Astrocyte of the spinal cord (primary cell): Measurements from ENCODE around the gene GSTT2.

ENCODE experiments used
- DNase-seq: peaks from one replicate; pipeline ENCODE4 v3.0.0; 2011; ENCODE audit warnings: low read depth, low spot score
- H3K4me3 ChIP-seq: 2 replicates; pipeline ENCODE4 v1.5.1; 2011; ENCODE audit warnings: low read depth, mild to moderate bottlenecking, low read length, moderate library complexity
- CTCF ChIP-seq: IDR thresholded peaks from 2 replicates; pipeline ENCODE4 v1.5.1; 2012; ENCODE audit warnings: low read depth, mild to moderate bottlenecking, low read length, inconsistent platforms
- in situ Hi-C: cut with HindIII; loops from 2 replicates; pipeline ENCODE4 v1.10.0; 2017; ENCODE audit warnings: low sequenced_read_pairs

Gene GSTT2

GRCh38 chr22:24002272-24002671 is 22.3 kb downstream of the GSTT2 start:
- H3K4me3 ChIP-seq = no peak overlapping the region
- no peak for DNase-seq
- TF ChIP-seq CTCF = no peak
- in situ Hi-C loops = no loop called here

GRCh38 chr22:24002851-24003250 is 22.9 kb downstream of the GSTT2 start:
- no peak overlapping the region for H3K4me3 ChIP-seq
- DNase-seq = no peak
- in situ Hi-C loops = no loop called here
- no peak for TF ChIP-seq CTCF

GRCh38 chr22:24003887-24004286 is 24.0 kb downstream of the GSTT2 start:
- in situ Hi-C loops = no loop called here
- no peak for DNase-seq
- TF ChIP-seq CTCF = no peak
- no peak overlapping the region for H3K4me3 ChIP-seq

GRCh38 chr22:24005201-24005600 is 25.3 kb downstream of the GSTT2 start, which contains the start of gene GSTT4:
GSTT4 (minus strand) TSS chr22:24005453; CDS start chr22:24005356, 97 bp downstream.
- no peak for TF ChIP-seq CTCF
- no peak for DNase-seq
- no peak within 1 kb of the TSS for H3K4me3 ChIP-seq
- in situ Hi-C loops = no loop called here

GRCh38 chr22:24006207-24006913 is 26.4 kb downstream of the GSTT2 start:
- no peak for TF ChIP-seq CTCF
- in situ Hi-C loops = no loop called here
- H3K4me3 ChIP-seq = no peak overlapping the region
- no peak for DNase-seq

- no peak for TF ChIP-seq CTCF
- no peak for DNase-seq
- in situ Hi-C loops = no loop called here
- H3K4me3 ChIP-seq = no peak overlapping the region
Observed at GRCh38 chr22:24006914-24007214, 26.9 kb downstream of the GSTT2 start.
